SIG-M5 (cell line): ENCODE measurements around the gene CAMKK2.
"Not testable (repeated sequence)": the region's sequence is repeated elsewhere in the genome, so short reads cannot be mapped to it uniquely, and the experiment has no call there.

ENCODE experiments used
- DNase-seq: peaks from one replicate; lab custom pipeline; 2025; lab: John Stamatoyannopoulos, UW

Gene CAMKK2

DNA sequence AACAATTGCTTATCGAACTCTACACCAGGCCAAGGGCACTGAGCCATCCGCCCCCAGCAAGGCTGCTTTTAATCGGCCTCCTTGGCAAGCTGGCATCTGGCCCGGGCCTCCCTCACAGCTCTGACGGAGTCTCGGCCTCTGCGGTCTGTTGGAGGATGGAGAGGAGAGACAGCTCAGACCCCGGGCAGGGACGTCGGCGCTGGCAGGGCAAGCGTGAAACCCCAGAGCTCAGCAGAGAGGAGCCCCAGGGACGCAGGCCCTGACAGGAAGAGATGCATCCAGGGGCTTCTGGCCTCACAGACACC lies 17.5 kb downstream of the CAMKK2 start:
- no peak for DNase-seq

DNA sequence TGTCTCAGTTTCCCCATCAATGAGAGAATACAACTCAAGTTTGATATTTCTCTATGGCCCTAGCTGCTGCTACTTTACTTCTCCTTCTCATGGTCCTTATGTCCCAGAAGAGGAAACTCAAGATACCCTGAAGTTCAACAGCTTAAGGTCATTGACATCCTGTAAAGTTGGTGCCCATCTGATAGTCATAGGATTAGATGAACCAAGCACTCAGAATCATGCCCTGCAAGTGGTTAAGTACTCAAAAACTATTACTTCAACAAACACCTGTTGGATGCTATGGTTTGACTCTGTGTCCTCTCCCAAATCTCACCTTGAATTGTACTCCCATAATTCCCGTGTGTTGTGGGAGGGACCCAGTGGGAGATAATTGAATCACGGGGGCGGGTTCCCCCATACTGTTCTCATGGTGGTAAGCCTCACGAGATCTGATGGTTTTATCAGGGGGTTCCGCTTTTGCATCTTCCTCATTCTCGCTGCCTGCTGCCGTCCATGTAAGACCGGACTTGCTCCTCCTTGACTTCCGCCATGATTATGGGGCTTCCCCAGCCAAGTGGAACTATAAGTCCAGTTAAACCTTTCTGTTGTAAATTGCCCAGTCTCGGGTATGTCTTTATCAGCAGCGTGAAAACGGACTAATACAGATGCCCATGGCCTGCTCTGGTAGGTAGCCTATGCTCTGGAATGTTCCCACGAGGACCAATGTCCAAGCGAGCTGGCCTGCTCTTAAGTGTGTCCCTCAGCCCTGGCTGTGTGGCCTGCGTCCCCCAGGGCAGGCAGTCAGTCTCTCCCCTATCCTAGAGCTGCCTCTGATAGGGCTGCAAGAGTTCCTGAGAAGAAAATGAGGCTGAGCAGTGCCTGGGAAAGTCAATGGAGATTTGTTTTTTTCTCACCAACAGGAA lies 18.1 kb downstream of the CAMKK2 start:
- no peak for DNase-seq

DNA sequence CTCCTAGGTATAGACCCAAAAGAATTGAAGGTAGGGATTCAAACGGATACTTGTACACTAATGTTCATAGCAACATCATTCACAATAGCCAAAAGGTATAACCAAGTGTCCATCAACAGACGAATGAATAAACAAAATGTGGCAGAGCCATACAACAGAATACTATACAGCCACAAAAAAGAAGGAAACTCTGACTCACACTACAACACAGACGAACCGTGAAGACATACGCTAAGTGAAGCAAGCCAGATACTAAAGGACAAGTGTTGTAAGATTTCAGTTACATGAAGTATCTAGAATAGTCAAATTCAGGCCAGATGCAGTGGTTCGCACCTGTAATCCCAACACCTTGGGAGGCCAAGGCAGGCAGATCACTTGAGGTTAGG lies 19.1 kb downstream of the CAMKK2 start:
- no peak for DNase-seq

DNA sequence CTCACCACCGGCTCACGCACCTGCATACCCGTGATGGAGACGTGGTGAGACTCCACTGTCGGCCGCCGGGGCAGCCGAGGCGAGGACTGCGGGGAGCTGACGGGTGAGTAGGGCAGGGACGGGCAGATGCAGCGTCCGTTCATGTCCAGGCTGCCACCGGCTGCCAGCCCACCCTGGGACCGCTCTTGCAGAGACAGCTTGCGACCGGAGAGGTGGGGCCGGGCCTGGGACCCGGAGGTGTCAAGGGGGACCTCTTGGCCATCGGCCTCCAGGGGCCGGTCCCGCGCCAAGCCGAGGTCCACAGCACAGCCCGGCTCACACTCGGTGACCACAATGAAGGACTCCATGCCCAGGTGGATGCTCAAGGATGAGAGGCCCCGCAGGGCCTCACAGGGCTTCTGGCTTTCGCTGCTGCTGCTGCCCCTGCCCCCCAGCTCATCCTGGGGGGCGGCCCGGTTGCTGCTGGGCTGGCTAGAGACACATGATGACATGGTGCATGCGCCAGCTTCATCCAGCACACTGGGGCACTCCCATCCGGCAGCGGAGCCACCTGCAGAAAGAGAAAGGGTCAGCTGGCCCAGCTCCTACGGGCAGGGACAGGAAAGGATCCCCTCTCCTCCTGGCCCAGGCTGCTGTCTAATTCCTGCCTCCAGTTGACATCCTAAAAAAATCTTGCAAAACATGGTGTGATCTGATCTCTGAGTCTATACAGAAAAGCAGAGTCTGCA lies 22.3 kb downstream of the CAMKK2 start:
- DNase-seq: no peak

DNA sequence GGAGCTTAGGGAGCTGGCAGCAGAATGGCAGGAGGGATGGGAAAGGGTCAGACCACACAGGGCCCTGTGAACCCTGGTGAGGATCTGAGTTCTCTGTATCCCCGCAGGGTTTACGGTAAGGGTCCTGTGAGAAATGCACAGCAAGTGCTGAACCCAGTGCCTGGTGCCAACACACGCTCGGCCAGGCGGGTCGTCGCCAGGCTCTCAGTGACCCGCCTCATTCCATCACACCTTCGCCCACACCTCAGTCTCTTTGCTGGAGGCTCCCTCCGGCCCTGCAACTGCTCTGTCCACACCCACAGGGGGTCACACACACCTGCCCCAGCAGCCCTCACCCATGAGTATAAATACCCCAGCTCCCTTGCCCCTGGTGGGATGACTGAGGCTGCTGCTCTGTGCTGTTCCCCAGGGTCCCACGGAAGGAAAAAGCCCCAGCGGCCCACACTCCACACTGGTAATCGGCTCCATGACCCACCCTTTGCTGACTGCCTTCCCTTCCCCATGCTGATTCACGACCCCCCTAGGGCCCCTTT lies 23.1 kb downstream of the CAMKK2 start:
- no peak for DNase-seq

DNA sequence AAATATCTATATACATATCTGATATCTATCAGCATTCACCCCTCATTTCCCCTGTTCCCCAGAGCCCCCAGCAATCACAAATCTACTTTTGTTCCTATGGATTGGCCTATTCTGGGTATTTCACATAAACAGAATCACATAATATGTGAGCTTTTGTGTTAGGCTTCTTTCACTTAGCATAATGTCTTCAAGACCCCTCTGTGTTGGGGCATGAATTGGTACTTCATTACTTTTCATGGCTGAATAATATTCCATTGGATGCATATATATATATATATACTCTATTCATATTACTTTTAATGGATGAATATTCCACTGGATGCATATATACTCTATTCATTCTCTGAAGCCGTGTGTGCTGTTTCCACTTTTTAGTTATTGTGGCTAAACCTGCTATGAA lies 28.7 kb downstream of the CAMKK2 start:
- DNase-seq: no peak

DNA sequence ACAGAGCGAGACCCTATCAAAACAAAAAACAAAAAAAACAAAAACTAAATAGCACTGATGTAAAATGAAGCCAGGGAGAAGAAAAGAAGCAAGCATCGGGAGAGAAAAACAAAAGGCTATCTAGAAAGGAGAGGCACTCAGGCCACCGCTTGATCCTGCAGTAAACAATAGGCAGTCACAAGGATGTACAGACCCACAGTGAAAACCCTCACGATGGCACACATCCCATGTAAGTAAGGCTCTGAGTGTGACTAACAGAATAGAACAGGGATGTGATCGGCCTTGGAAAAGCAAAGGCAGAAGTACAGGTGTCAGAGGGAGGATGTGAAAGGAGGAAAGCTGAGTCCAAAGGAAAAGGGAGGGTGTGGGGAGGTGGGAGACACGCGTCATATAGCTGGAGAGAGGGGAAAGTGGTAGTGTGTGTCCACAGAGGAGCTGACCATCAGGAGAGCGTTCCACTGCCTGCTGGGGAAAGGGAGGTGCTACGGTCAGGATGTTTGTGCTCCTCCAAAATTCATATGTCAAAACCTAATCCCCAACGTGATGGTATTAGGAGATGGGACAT lies 31.5 kb downstream of the CAMKK2 start:
- DNase-seq: no peak

DNA sequence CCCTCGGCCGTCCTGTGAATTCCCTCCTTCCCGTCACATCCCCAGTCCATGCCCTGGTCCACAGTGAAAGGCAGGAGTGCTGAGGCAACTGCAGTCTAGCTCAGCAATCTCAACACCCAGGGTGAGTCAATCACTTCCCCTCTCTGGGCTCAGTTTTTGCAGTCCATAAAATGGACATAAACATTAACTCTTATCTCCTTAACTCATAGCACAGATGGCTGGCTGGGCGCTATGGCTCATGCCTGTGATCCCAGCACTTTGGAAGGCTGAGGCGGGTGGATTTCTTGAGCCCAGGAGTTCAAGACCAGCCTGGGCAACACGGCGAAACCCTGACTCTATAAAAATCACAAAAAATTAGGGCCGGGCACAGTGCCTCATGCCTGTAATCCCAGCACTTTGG lies 32.4 kb downstream of the CAMKK2 start:
- no peak for DNase-seq

DNA sequence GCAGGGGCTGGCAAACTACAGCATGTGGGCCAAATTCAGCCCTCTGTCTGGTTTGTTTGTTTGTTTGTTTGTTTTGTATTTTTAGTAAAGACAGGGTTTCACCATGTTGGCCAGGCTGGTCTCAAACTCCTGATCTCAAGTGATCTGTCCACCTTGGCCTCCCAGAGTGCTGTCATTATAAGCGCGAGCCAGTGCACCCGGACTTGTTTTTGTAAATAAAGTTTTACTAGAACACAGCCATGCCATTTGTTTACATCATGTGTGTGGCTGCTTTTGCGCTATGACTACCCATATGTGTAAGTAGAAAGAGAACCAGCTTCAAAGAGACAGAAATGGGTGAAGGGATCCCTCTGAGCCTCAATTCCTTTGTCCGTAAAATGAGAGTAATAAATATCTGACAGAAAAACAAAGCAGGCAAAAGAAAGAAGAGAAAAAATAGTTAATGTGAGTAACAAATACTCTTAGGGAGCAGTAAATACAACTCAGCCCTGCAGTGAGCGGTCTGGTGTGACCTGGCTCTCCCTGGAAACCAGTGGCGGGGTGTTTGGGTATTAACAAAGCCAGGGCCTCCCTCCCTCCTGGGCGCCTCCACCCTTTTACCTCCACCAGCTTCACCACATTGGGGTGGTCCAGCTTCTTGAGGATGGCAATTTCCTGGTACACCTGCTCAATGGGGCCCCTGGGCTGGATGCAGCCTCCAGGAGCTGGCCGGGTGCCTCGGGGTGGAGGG lies 33.1 kb downstream of the CAMKK2 start:
- DNase-seq: no peak

DNA sequence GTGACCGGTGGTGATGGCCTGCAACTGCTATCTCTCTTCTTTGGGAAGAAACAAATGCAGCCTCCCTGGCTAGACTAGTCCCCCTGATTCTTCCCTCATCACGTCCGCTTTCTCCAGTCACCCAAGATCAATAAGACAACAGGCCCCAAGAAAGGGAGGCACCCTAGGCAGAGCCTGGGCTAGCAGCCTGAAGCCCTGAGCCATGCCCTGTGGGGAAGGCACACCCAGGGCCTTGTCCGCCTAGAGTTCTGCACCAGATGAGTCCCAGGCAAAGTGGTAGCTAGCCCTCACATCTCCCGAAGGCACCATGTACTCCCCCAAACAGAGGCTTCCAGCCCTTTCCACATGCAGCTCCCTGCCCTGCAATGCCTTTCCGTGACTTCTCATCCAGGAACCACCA lies 35.1 kb downstream of the CAMKK2 start:
- no peak for DNase-seq

DNA sequence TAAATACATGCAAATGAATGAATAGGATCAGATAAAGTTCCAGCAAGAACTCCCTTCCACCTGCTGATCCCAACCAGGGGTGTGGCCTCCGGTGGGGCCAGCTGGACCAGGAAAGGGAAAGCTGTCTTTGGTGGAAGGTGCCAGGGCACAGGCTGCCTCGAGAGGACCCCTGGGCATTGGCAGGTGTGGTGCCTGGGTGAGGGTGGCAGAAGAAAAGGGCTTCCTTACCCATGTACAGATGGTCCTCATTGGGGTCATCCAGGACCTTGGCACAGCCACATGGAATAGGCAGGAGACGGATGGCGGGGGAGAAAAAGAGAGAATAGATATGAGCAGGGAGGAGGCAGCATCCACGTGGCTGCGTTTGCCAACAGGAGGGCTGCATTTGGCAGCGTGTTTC lies 36.4 kb downstream of the CAMKK2 start:
- no peak for DNase-seq

DNA sequence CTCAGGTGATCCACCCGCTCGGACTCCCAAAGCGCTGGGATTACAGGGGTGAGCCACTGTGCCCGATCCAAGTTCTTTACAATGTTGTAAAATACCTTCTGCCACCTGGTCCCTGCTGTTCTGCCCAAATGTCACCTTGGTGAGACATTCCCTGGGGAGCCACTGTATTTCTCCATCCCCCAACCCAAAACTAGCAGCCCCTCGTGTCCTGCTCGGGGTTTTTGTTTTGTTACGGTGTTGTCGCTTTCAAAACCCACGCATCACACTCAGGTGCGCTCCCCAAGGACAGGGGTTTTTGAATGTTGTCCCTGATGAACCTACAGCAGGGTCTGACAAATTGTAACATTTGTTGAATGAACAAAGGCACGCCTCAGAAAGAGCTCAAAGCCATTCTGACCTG lies 37.4 kb downstream of the CAMKK2 start:
- no peak for DNase-seq

DNA sequence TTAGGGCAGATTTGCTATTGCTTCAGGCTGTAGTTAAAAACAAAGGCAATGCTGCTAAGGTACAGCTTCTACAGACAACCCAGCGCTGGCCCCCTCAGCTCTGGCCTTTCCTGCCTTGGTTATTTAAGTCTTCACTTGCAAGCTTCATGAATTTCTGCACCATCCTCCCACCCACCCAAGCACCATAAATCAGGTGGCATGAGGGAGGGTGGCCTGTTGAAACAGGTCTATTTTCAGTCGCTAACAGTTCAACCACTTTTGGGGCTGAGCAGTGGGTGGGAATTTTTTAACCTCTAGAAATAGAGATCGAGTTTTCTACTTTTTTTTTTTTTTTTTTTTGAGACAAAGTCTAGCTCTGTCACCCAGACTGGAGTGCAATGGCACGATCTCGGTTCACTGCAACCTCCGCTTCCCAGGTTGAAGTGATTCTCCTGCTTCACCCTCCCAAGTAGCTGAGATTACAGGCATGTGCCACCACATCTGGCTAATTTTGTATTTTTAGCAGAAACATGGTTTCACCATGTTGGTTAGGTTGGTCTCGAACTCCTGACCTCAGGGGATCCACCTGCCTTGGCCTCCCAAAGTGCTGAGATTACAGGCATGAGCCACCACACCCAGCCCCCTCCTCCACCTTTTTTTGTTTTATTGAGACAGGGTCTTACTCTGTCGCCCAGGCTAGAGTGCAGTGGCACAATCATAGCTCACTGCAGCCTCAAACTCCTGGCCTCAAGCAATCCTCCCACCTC lies 38.6 kb downstream of the CAMKK2 start:
- not testable (repeated sequence) for DNase-seq

DNA sequence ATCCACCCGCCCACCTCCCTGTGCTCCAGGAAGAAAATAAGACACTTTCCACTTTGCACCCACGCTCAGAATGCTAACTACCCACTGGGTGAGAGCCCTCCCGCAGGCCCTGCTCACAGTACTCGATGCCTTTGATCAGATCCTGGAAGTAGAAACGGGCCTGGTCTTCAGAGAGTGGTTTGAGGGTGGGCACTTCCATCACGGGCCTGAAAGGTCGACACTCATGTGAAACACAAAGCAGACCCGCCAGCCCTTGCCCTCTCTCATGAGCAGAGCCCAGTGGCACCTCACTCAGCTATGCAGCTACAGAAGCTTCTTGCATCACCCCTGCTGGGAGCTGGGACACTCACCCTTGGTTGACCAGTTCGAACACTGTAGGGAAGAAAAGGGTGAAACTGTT lies 41.1 kb downstream of the CAMKK2 start:
- DNase-seq: no peak

DNA sequence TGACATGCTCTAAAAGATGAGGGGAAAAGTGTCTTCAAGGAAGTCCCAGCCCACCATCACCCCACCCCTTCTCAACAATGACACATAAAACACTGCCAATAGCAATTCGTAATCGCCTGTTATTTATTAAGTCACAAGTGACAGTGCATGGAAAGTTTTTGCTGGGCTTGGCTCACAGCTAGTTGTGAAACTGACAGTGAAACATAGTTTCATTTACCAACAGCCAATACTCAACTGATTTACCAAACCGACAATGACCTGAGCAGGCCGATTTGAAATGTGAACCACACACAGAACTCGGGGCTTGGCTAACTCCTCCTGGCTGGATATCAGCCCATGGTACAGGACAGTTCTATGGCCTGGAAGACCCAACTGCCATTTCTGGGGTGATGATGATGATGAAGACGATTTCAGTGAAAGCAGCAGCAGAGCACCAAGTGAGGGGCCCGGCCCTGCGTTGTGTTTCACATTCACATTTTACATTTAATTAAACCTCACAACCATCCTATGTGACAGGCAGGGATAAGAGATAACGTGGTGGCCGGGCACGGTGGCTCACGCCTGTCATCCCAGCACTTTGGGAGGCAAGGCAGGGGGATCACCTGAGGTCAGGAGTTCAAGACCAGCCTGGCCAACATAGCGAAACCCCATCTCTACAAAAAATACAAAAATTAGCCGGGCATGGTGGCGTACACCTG lies 42.7 kb downstream of the CAMKK2 start:
- DNase-seq: no peak

DNA sequence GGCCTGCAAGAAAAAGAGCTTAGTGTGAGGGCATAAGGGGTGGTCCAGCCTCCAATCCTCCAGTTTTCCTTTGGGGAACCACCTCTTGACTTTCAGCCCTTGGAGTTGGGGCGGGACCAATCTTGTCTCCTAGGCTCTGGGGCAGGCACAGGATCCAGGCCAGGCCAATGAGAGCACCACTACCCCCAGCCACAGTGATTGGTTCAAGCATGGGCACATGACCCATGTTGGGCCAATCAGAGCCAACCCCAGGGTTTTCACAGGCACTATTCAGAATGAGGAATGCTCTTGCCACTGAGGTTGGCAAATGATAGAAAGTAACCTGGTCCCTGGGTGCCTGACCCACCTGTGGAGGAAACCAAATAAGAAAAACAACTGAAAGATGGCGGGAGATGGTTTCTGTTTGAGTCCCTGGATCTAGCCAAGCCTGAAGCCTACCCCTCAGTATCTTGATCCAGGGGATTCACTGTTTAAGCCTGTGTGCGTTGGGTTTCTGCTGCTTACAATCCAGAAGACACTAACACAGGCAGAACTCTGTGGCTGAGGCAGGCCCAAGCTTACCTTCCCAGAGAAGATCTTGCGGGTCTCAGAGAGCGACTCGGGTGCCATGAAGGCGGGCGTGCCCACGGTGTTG lies 43.7 kb downstream of the CAMKK2 start:
- DNase-seq: no peak

DNA sequence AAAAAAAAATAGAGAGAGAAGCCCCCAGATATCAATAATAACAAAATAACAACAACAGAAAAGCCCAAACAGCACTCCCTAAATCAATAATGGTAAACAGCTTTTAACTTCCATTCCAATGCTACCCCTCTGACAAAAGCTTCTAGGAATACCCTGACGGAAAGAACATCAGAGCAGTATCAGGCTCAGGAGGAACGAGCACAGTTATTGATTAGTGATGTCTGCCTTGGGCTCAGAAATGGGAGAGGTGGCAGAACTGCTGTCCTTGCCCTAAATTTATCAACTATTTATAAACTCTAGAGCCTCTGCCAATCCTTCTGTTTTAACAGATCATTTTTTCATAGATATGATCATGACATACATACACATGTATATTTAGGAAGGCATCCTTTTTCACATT lies 44.7 kb downstream of the CAMKK2 start:
- no peak for DNase-seq

DNA sequence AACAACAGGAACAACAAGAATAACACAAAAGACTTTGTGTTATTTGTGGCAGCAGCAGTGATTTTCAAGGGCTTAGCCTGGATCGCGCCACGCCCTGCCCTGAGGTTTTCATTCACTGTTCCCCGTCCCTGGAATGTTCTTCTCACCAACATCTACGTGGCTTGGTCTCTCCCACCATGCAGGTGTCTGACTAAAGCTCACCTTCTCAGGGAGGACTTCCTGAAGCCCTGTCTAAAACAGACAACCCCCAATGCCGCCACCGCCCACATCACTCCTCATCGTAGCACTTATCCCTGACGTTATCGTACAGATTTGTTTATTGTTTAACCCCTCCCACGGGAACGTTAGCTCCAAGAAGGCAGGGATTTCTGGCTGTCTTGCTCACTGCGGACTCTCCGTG lies 46.1 kb downstream of the CAMKK2 start:
- DNase-seq: no peak

DNA sequence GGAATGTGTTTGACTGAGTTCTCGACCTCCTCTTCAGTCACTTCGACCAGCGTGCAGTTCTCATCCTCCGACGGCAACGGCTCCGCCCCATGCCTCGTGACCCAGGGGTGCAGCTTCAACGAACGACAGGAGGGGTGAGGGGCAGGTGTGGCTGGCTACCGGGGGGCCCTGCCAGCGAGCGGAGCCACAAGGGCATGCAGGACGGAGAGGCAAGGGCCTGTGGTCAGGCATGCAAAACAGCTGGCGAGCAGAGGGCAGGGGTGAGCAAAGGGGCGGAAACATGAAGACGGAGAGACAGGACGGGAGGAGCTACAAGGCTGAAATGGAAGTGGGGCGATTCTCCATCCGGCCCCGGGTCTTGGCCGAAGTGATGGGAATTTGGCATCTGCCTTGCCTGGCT lies 47.9 kb downstream of the CAMKK2 start:
- no peak for DNase-seq

DNA sequence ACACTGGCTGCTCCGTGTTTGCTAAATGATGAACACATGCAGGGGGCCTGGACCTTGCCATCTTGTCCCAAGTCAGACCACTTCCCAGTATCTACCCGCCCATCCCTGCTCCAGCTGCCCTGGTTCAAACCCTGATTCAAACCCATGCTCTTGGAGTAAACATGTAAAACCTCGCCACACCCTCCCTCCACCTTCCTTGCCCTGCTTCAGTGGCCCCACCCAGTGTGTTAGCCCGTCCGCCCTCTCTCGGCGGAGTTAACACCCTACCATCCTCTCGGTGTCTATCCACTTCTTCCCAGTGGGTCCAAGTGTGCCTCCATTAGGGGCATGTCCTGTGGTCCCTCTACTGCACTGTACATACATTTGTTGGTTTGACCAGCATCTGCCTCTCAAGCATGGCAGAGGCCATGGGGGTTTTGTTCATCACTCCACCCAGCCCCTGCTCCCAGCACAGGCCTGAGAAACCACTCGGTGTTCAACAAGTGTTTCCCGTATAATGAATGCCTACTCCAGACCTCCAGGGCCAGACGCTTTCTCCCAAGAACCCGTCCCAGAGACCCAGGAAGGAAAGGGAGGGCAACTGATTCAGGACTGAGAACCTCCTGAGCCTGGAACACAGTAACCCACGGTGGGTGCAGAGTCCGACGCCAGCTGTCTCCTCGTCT lies 49.5 kb downstream of the CAMKK2 start:
- DNase-seq: no peak
